HCT116 (cell line): ENCODE data around the gene XRCC3. TPM values are rescaled to one million over a fixed set of nuclear protein-coding genes. Genes with fewer than 3 reads are reported as not detected.

Experiments used
- ATAC-seq: fragments of 200-7000 bp; cut with Tn5 transposase; 2 replicates; pipeline ENCODE4 v1.9.1; 2020; ENCODE audit warnings: mild to moderate bottlenecking, moderate library complexity
- BruUV-seq: library from RNA; stranded (reverse); fragments of 400-500 nt; replicated peaks from 2 replicates; lab custom pipeline; 2021; lab: Mats Ljungman, UMichigan
- CTCF ChIA-PET: fragments of 300-600 bp; sonication (Branson Sonifier 250); formaldehyde crosslinking; loops from one replicate; lab custom pipeline; 2021; ENCODE audit warnings: antibody characterized with exemption; lab: Charles Lee
- POLR2A ChIA-PET: fragments of 300-600, 350-600 bp; sonication (Branson Sonifier 250); formaldehyde crosslinking; loops from one replicate; lab custom pipeline; 2021; ENCODE audit warnings: antibody characterized with exemption; lab: Charles Lee
- RAD21 ChIA-PET, 2 experiments: fragments of 300-600 bp; sonication (Branson Sonifier 250); formaldehyde crosslinking; loops; one replicate each; lab custom pipeline; 2023; ENCODE audit warnings: low total read pairs in 2 of 2; ENCODE audit not compliant: uncharacterized antibody in 2 of 2, unreplicated experiment in 2 of 2, low non-redundant PET in 1 of 2; lab: Charles Lee
- DNase-seq: peaks from one replicate; pipeline ENCODE4 v3.0.0-alpha.2; 2010; ENCODE audit warnings: low read depth, low spot score
- H2AFZ ChIP-seq: fragments of 200-600 bp; shearing (Covaris generic), sonication (generic); 2 replicates; pipeline ENCODE4 v1.6.1; 2017; ENCODE audit warnings: low read depth, mixed run types, mixed read lengths, antibody characterized with exemption, low read length; ENCODE audit not compliant: poor library complexity, severe bottlenecking
- H3K27ac ChIP-seq: 2 replicates; pipeline ENCODE4 v1.5.1; 2012; ENCODE audit warnings: low read depth, low read length
- H3K27me3 ChIP-seq: fragments of 200-600 bp; sonication (generic); 2 replicates; pipeline ENCODE4 v1.6.1; 2016; ENCODE audit warnings: mixed run types, low read length, mixed read lengths; ENCODE audit not compliant: insufficient read depth
- H3K36me3 ChIP-seq, 2 experiments: fragments of 200-500 bp in 1 of 2; fragments of 200-600 bp in 1 of 2; sonication (Bioruptor generic) in 1 of 2; sonication (generic) in 1 of 2; 2 replicates each; pipeline versions ENCODE4 v1.5.1 to v1.6.1; 2014 to 2016; ENCODE audit warnings: low read length in 2 of 2, inconsistent platforms in 1 of 2, mixed read lengths in 1 of 2, mixed run types in 1 of 2; ENCODE audit not compliant: insufficient read depth in 2 of 2, control insufficient read depth in 1 of 2
- H3K4me1 ChIP-seq, 2 experiments: fragments of 200-600 bp in 1 of 2; sonication (generic) in 1 of 2; 2 replicates each; pipeline versions ENCODE4 v1.5.1 to v1.6.1; 2012 to 2017; ENCODE audit warnings: low read length in 2 of 2, inconsistent platforms in 1 of 2, mild to moderate bottlenecking in 1 of 2, mixed read lengths in 1 of 2, mixed run types in 1 of 2, moderate library complexity in 1 of 2; ENCODE audit not compliant: insufficient read depth in 2 of 2, control insufficient read depth in 1 of 2
- H3K4me2 ChIP-seq: fragments of 200-600 bp; sonication (generic); 2 replicates; pipeline ENCODE4 v1.6.1; 2017; ENCODE audit warnings: mixed run types, low read length, mixed read lengths
- H3K4me3 ChIP-seq, 2 experiments: fragments of 200-600 bp in 1 of 2; sonication (generic) in 1 of 2; replicated peaks in 1 of 2; 2 replicates each; pipeline ENCODE4 v1.5.1; 2011 to 2016; ENCODE audit warnings: low read length in 2 of 2, control low read depth in 1 of 2, low read depth in 1 of 2, mild to moderate bottlenecking in 1 of 2, mixed read lengths in 1 of 2, mixed run types in 1 of 2
- H3K79me2 ChIP-seq: fragments of 200-600 bp; sonication (generic); 2 replicates; pipeline ENCODE4 v1.6.1; 2017; ENCODE audit warnings: mild to moderate bottlenecking, mixed run types, low read length, moderate library complexity, mixed read lengths; ENCODE audit not compliant: insufficient read depth
- H3K9ac ChIP-seq: fragments of 200-600 bp; sonication (generic); 2 replicates; pipeline ENCODE4 v1.6.1; 2016; ENCODE audit warnings: low read length, mixed read lengths
- H3K9me2 ChIP-seq: fragments of 200-600 bp; sonication (generic), shearing (Covaris generic); 2 replicates; pipeline ENCODE4 v1.6.1; 2017; ENCODE audit warnings: mixed run types, mild to moderate bottlenecking, moderate library complexity; ENCODE audit not compliant: insufficient read depth
- H3K9me3 ChIP-seq, 2 experiments: fragments of 200-500 bp in 1 of 2; fragments of 200-600 bp in 1 of 2; sonication (Bioruptor generic) in 1 of 2; sonication (generic) in 1 of 2; 2 replicates each; pipeline ENCODE4 v1.6.1; 2014 to 2017; ENCODE audit warnings: low read length in 2 of 2, mixed read lengths in 2 of 2, inconsistent platforms in 1 of 2, low read depth in 1 of 2, mild to moderate bottlenecking in 1 of 2, mixed run types in 1 of 2, moderate library complexity in 1 of 2; ENCODE audit not compliant: control insufficient read depth in 1 of 2, insufficient read depth in 1 of 2
- H4K20me1 ChIP-seq: fragments of 200-600 bp; sonication (generic), shearing (Covaris generic); 2 replicates; pipeline ENCODE4 v1.6.1; 2017; ENCODE audit warnings: mixed run types, mild to moderate bottlenecking, moderate library complexity; ENCODE audit not compliant: insufficient read depth
- ATF3 ChIP-seq: IDR thresholded peaks from 2 replicates; pipeline ENCODE4 v1.6.1; 2012
- CEBPB ChIP-seq: IDR thresholded peaks from 2 replicates; pipeline ENCODE4 v1.6.1; 2012; ENCODE audit warnings: low read depth
- EGR1 ChIP-seq: IDR thresholded peaks from 2 replicates; pipeline ENCODE4 v1.6.1; 2012; ENCODE audit warnings: low read depth
- ELF1 ChIP-seq: IDR thresholded peaks from 2 replicates; pipeline ENCODE4 v1.6.1; 2012; ENCODE audit warnings: low read depth, borderline replicate concordance
- FOSL1 ChIP-seq: IDR thresholded peaks from 2 replicates; pipeline ENCODE4 v1.6.1; 2012; ENCODE audit warnings: low read depth
- JUND ChIP-seq: IDR thresholded peaks from 2 replicates; pipeline ENCODE4 v1.6.1; 2012
- MAX ChIP-seq: IDR thresholded peaks from 2 replicates; pipeline ENCODE4 v1.6.1; 2012
- POLR2A ChIP-seq: IDR thresholded peaks from 2 replicates; pipeline ENCODE4 v1.7.0; 2011; ENCODE audit warnings: borderline replicate concordance; ENCODE audit not compliant: insufficient read depth, insufficient read length; ENCODE audit errors: extremely low read depth
- POLR2AphosphoS5 ChIP-seq: IDR thresholded peaks from 2 replicates; pipeline ENCODE4 v1.6.1; 2011; ENCODE audit warnings: mild to moderate bottlenecking, low read depth, low read length, moderate library complexity
- RAD21 ChIP-seq: IDR thresholded peaks from 2 replicates; pipeline ENCODE4 v1.6.1; 2012; ENCODE audit warnings: low read depth, mild to moderate bottlenecking
- SIN3A ChIP-seq: IDR thresholded peaks from 2 replicates; pipeline ENCODE4 v1.6.1; 2012; ENCODE audit warnings: low read depth
- YY1 ChIP-seq: IDR thresholded peaks from 2 replicates; pipeline ENCODE4 v1.6.1; 2011; ENCODE audit warnings: low read length, low read depth, moderate library complexity, mild to moderate bottlenecking; ENCODE audit not compliant: insufficient replicate concordance; ENCODE audit errors: extremely low read depth
- ZBTB33 ChIP-seq: IDR thresholded peaks from 2 replicates; pipeline ENCODE4 v1.6.1; 2011; ENCODE audit warnings: mild to moderate bottlenecking, low read length, moderate library complexity; ENCODE audit not compliant: insufficient replicate concordance; ENCODE audit errors: extremely low read depth
- intact Hi-C: fragments of 100-400 bp; cut with micrococcal nuclease; formaldehyde crosslinking; loops from 2 replicates; pipeline ENCODE4 v1.10.0; 2022
- total RNA-seq: library from RNA; stranded (reverse); gene quantifications from one replicate; pipeline ENCODE4 v1.2.1, GENCODE V29; 2021; ENCODE audit not compliant: unreplicated experiment

XRCC3 gene
- total RNA-seq, 1 experiment from 2014 or later: 48.7 TPM

- TF ChIP-seq JUND (no peak), POLR2AphosphoS5 (no peak), FOSL1 (no peak), POLR2A (no peak), ZBTB33 (no peak)
- TF ChIP-seq, all 23 proteins: peak for 0
- no peak overlapping the region for H2AFZ ChIP-seq
- H3K4me3 ChIP-seq: no peak overlapping the region
- H3K4me1 ChIP-seq: no peaks in the 10 kb centered on the region
- no peak overlapping the region for H3K27ac ChIP-seq
- ATAC-seq (no peak), DNase-seq (no peak)
- H3K9me3 ChIP-seq: no peaks in the 10 kb centered on the region
- no peaks in the 10 kb centered on the region for H3K27me3 ChIP-seq
- no TSS peak for BruUV-seq
- ChIA-PET CTCF (no interaction called here), POLR2A (no interaction called here), RAD21 (no interaction called here)
- H3K79me2 ChIP-seq: no peaks in the 10 kb centered on the region
- H3K9me2 ChIP-seq: no peaks in the 10 kb centered on the region
- no peaks in the 10 kb centered on the region for H4K20me1 ChIP-seq
- intact Hi-C loops: no loop called here
- no peak overlapping the region for H3K9ac ChIP-seq
- H3K4me2 ChIP-seq: no peak overlapping the region
- H3K36me3 ChIP-seq: peaks cover 0 to 3% of the 10 kb centered on the region in 2 experiments; a peak in 2 of 4 replicates
Observed at GRCh38 chr14:103739466-103739792, 24.2 kb upstream of the XRCC3 start.

GRCh38 chr14:103738701-103739451, 23.6 kb upstream of the XRCC3 start:
- ChIA-PET POLR2A (no interaction called here), CTCF (no interaction called here), RAD21 (no interaction called here)
- H3K27me3 ChIP-seq: no peaks in the 10 kb centered on the region
- H3K4me2 ChIP-seq: no peak overlapping the region
- H3K9me2 ChIP-seq: no peaks in the 10 kb centered on the region
- BruUV-seq: no TSS peak
- no peak for ATAC-seq
- H4K20me1 ChIP-seq: no peaks in the 10 kb centered on the region
- no peak overlapping the region for H3K9ac ChIP-seq
- no peaks in the 10 kb centered on the region for H3K4me1 ChIP-seq
- no peak for DNase-seq
- H3K27ac ChIP-seq: no peak overlapping the region
- no peaks in the 10 kb centered on the region for H3K9me3 ChIP-seq
- intact Hi-C loops: no loop called here
- H2AFZ ChIP-seq: no peak overlapping the region
- H3K79me2 ChIP-seq: no peaks in the 10 kb centered on the region
- H3K36me3 ChIP-seq: peaks cover 0 to 3% of the 10 kb centered on the region in 2 experiments; a peak in 2 of 4 replicates
- H3K4me3 ChIP-seq: no peak overlapping the region
- TF ChIP-seq MAX (no peak), YY1 (no peak), ATF3 (no peak), ZBTB33 (no peak), SIN3A (no peak), CEBPB (no peak), EGR1 (no peak), ELF1 (no peak), RAD21 (no peak)
